Ovary (tissue), 3 donors: Measurements from ENCODE around the gene SRSF12.

ENCODE experiments used
- EP300 ChIP-seq: sonication (generic); formaldehyde crosslinking; IDR thresholded peaks from one replicate; pipeline ENCODE4 v1.6.1; 2017; ENCODE audit warnings: antibody characterized with exemption
- POLR2A ChIP-seq: fragments of 450-650 bp; IDR thresholded peaks from one replicate; pipeline ENCODE4 v1.6.1; 2017; ENCODE audit warnings: antibody characterized with exemption, mild to moderate bottlenecking, moderate library complexity
- TF ChIP-seq, protein P1 (sequence below), 3 donors: fragments of 450-650 bp in 2 of 3; fragments of 200-600 bp in 1 of 3; IDR thresholded peaks; one replicate each; pipeline versions ENCODE4 v1.5.1 to v1.8.0; 2016 to 2022; ENCODE audit warnings: antibody characterized with exemption in 3 of 3, mild to moderate bottlenecking in 1 of 3
- donor health status: DM: no; HTN: no; CAD: no.

GRCh38 chr6:89066940-89067646 is 50.8 kb downstream of the SRSF12 start:
- TF ChIP-seq, protein P1, sequence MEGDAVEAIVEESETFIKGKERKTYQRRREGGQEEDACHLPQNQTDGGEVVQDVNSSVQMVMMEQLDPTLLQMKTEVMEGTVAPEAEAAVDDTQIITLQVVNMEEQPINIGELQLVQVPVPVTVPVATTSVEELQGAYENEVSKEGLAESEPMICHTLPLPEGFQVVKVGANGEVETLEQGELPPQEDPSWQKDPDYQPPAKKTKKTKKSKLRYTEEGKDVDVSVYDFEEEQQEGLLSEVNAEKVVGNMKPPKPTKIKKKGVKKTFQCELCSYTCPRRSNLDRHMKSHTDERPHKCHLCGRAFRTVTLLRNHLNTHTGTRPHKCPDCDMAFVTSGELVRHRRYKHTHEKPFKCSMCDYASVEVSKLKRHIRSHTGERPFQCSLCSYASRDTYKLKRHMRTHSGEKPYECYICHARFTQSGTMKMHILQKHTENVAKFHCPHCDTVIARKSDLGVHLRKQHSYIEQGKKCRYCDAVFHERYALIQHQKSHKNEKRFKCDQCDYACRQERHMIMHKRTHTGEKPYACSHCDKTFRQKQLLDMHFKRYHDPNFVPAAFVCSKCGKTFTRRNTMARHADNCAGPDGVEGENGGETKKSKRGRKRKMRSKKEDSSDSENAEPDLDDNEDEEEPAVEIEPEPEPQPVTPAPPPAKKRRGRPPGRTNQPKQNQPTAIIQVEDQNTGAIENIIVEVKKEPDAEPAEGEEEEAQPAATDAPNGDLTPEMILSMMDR (IDR thresholded peaks at IDR 0.05), result no peak
- no peak for TF ChIP-seq EP300
- no peak for TF ChIP-seq POLR2A
